Measurements from ENCODE around the gene SCN2B.

GRCh38 chr11:118163494-118163893 is 12.9 kb downstream of the SCN2B start:
- TF ChIP-seq ATF2 (CRISPR knock-in tag; IDR thresholded peaks at IDR 0.05) = no peak
- TF ChIP-seq RBM22 (optimal IDR thresholded peaks at IDR 0.05; ENCODE audit: low read length) = no peak
- TF ChIP-seq CTCF (CRISPR knock-in tag; IDR thresholded peaks at IDR 0.05) = no peak
- TF ChIP-seq ZBTB44 (CRISPR knock-in tag; IDR thresholded peaks at IDR 0.05) = no peak
- no peak for TF ChIP-seq MNT (IDR thresholded peaks at IDR 0.05)
- no peak for TF ChIP-seq THAP9 (CRISPR knock-in tag; IDR thresholded peaks at IDR 0.05; ENCODE audit: borderline replicate concordance)
- TF ChIP-seq ZNF274 (CRISPR knock-in tag; IDR thresholded peaks at IDR 0.05) = no peak
- TF ChIP-seq CREB1 (IDR thresholded peaks at IDR 0.05) = no peak
- TF ChIP-seq CREB1 (CRISPR knock-in tag; IDR thresholded peaks at IDR 0.05) = no peak
- TF ChIP-seq TAF1 (CRISPR knock-in tag; IDR thresholded peaks at IDR 0.05) = no peak
